Fibroblast of the conjunctiva (primary cell): ENCODE measurements around the gene GALNT2.

ENCODE experiments used
- DNase-seq: peaks from one replicate; pipeline ENCODE4 v3.0.0-alpha.2; 2010; ENCODE audit warnings: low read depth

Gene GALNT2

DNA sequence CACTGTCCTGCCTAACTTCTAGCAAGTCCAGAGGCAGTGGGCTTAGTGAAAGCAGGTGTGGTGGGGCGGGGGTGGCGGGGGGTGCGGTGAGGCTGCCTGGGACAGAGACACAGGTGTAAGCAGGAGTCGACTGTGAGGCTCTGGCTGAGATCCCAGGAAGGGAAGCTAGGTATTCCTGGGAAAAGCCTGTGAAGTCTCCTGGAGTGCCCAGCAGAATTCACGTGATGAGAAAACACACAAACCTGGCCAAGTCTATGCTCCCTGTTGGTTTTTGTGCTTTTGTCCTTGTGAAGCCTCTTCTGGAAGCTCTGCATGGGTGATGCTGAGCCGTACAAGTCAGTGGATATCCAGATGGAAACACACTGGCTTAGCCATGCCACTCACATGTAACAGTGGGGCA lies 5.3 kb downstream of the GALNT2 start:
- DNase-seq: no peak

DNA sequence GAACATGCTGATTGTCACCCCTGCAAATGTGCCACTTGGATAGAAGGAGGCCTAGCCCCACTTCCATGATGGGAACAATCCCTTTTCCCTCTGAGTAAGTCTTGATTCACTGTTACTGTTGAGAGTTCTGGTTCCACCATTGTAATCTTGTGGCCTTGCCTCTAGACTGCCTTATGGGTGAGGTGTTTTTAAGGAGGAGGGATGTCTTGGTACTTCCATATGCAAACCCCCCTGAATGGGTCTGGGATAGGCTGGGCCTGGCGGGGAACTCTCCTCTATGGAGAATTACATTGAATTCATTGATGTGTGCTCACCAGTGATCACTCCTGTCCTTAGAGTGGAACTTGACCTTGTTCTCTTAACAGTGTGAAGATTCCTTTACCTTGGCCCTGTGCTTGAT lies 5.8 kb downstream of the GALNT2 start:
- no peak for DNase-seq

DNA sequence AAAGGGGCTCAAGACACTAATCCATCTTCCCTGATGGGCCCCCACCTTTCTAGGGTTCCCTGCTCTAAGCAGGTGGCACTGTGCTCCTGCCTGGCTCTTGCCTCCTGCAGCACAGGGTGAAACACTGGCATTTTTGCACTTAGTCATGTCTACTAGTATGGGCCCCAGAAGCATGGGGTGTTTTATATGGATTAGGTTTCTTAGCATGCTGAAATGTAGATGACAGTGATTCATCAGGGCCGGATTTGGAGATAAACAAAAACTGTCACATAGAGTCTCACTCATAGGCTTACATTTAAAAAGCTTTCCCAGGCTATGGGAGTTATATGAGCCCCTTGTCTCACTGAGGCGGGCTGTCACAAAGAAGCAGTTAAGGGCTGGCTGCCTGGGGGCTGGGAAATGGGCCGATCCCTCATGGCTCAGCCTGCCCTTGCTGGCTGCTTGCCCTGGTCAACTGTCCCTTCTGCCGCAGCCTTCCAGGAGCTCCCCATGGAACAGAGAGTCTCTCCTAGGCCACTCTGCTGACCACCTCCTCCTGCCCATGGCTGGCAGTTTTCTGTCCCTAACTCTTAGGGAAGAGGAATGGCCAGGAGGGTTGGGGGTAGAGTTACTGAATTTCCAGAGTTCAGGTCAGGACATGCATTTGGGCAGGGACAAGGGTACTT lies 6.5 kb downstream of the GALNT2 start:
- no peak for DNase-seq

DNA sequence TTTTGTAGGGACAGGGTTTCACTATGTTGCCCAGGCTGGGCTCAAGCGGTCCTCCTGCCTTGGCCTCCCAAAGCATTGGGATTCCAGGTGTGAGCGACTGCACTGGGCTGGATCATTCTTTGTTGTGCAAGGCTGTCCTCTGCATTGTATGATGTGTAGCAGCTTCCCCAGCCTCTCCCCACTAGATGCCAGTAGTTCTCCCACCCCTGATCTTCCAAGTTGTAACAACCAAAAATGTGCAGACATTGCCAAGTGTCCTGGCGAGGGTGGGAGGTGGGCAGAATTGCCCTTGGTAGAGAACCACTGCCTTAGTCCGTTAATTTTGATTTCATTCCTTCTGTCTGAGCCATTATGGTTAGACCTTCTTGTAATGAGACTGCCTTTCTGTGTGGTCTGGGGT lies 7.2 kb downstream of the GALNT2 start:
- no peak for DNase-seq

GRCh38 chr1:230074762-230075161 lies 7.7 kb downstream of the GALNT2 start:
- DNase-seq: no peak

GRCh38 chr1:230076121-230076520 lies 9.1 kb downstream of the GALNT2 start:
- no peak for DNase-seq

DNA sequence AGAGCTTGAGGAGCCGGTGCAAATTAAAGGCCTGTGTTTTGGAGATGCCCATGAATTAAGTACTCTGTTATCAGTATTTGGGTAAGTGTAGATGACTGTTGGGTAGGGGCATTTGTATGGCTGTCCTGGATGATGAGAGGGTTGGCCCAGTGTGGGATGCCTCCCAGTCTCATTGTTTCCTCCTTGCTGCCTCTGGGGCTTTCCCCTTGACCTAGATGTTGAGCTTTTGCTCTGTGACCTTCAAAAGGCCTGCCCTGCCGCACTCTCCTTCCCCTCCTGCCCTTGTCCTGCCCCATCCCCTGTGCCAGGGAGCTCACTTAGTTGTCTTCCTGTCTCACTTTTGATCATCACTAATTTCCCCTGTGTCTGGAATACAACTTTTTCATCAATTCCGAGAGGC lies 10.0 kb downstream of the GALNT2 start:
- no peak for DNase-seq

- DNase-seq: no peak
These were observed 10.6 kb downstream of the GALNT2 start for GRCh38 chr1:230077436-230078213.

DNA sequence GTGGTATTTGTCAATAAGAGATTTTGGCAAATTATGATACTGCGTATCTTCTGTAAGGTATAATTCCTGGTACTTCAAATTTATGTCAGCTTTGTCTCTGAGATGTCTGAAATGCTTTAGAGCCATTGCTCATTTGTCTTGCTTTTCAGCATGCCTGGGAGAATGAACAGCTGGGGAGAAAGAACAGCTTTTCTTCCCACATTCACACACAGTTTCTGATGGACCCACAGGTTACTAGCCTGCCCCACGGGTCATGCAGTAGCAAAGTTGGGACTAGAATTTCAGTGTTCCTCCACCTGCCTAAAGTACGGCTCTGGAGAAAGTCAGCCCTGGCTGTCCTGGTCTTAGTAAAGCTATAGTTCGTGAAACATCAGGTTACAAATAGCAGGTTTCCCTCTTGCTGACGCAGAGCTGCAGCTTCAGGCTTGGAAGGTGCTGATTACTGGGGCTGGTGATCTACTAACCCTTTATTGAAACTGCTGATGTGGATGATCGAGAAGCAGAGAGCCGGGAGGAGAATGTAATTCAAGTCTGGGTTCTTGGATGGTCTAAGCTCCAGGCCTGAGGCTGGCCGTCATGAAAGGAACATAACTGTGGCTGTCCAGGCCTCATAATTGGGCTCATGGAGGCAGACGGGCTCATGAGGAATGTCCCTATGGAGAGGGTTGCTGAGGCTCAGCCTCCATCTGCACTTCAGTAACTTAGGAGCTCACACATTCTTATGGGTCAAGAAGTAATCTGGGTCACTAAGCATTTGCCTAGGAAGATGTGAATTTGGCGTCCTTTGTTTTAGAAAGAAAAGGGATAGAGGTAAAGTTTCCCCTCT lies 12.4 kb downstream of the GALNT2 start:
- no peak for DNase-seq

DNA sequence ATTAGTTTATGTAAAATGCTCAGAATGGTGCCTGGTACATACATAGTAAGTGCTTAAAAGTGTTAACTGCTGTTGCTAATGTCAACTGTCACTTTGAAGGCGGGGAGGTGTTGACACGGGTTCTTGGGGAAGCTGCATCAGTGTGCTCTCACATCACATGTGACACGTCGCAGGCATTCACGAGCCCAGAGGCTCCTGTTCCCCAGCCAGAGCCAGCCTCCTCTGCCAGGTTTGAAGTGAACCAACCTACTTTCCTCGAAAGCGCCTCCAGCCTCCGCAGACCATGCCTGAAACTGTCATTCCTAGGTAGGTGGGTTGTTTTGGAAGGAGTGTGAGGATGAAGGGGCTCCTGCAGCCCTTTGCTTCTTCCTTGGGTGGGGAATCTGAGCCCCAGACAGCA lies 13.8 kb downstream of the GALNT2 start:
- DNase-seq: no peak

- DNase-seq: no peak
These were observed 14.7 kb downstream of the GALNT2 start for GRCh38 chr1:230081751-230082150.

GRCh38 chr1:230082211-230082610 lies 15.2 kb downstream of the GALNT2 start:
- DNase-seq: no peak

DNA sequence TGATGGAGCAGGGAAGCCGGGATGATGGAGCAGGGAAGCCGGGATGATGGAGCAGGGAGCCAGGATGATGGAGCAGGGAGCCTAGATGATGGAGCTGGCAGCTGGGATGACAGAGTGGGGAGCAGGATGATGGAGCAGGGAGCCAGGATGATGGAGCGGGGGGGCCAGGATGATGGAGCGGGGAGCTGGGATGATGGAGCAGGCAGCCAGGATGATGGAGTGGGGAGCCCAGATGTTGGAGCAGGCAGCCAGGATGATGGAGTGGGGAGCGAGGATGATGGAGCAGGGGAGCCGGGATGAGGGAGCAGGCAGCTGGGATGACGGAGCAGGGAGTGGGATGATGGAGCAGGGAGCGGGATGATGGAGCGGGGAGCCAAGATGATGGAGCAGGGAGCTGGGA lies 16.0 kb downstream of the GALNT2 start:
- no peak for DNase-seq

DNA sequence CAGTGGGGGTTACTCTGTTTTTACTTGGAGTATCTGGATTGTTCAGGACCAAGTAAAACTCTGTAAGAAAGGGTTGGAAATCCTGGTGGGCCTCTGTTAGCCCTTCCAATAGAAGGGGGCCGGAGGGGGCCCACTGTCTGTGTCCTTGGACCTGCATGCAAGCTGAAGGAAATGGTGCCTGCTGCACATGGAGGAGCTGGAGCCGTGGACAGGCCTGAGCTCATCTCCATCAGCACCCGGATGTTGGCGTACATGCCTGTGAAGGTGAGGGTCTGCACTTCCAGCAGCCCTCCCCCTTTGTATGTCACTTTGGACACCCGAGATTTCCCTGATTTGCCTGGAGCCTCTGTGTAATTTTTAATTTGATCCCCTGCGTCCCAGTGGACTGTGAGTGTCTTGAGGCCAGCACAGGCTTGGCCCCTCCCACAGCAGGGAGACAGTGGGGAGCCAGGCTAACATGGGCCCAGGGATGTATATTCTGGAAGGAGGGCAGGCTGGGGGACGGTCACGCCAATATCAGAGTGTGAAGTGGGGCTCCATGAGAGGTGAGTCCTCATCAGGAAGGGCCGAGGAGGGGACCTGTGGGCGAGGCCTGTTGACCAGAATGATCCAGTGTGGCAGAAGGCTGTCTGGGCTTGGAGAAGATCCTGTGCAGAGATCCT lies 16.8 kb downstream of the GALNT2 start:
- no peak for DNase-seq

- DNase-seq: peak; percentile 89
These were observed 17.6 kb downstream of the GALNT2 start for GRCh38 chr1:230084408-230085177.

- DNase-seq: no peak
These were observed 18.1 kb downstream of the GALNT2 start for GRCh38 chr1:230085178-230085515.

GRCh38 chr1:230086151-230086550 lies 19.1 kb downstream of the GALNT2 start:
- DNase-seq: no peak

DNA sequence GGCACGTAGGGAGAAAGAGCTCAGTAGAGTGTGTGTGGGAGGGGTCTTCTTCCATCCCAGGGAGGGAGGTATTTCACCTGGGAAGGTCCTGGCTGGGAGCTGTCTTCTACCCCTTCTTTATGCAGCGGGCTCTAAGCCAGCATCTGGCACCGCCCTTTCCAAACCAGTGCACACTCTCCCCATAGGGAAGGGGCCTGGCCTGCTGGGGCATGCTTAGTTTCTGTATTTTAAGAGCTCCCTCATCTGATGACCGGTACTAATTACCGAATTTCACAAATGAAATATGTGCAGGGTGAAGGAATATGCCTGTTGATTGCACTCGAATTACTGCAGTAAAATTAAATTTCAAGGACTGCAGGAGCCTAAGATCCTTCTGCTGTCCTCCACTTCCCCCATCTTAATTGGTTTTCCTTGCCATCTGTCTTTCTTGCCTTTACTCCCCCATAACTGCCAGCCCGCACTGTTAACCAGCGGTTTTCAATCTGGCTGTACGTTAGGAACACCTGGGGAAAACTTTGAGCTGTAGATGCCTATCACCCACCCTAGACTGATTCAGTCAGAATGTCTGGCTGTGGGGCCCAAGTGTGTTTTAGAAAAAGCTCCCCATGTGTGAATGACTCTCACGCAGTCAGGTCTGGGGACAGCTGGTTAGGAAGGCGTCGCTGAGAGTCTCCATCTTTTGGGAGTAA lies 20.1 kb downstream of the GALNT2 start:
- no peak for DNase-seq

GRCh38 chr1:230087717-230088105 lies 20.7 kb downstream of the GALNT2 start:
- no peak for DNase-seq

DNA sequence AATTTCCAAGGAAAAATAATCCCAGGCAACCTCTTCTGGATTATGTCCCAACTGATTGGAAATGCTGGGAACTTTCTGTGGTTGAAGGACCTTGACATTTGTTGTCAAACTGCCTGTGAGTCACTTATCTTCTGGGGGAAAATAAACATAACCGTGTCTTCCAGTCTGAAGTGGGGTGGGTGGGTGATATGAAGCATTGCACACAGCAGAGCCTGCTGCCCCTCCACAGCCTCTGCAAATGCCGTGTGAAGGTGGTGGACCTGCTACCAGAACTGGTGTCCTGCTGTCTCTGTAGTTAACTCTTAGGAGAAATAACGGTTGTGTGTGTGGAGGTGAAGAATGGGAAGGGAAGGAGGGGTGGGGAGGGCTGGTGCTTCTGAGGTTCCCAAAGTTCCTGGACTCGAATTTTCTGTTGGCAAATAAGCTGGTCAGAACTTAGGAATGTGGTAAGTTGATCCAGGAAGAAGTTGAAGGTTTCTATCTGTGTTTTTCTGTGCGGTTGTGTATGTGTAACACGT lies 23.2 kb downstream of the GALNT2 start:
- DNase-seq: no peak
